ENCODE results near the gene FANK1.

Gene FANK1

GRCh38 chr10:126016156-126016805, 119.9 kb downstream of the FANK1 start:
- intact Hi-C loops (cut with DNase I; ENCODE audit: low total_unique reads), result no loop called here
- Histone ChIP-seq H3K27ac (no peak overlapping the region), H3K36me3 (peaks cover 0 to 4% (median 0%) of the 10 kb centered on the region in 3 donors), H3K4me3 (no peak overlapping the region), H3K9me3 (no peaks in the 10 kb centered on the region), H3K27me3 (no peaks in the 10 kb centered on the region), H3K4me1 (no peaks in the 10 kb centered on the region)
- no peak for TF ChIP-seq CTCF (IDR thresholded peaks at IDR 0.05)
- DNase-seq, result no peak

DNA sequence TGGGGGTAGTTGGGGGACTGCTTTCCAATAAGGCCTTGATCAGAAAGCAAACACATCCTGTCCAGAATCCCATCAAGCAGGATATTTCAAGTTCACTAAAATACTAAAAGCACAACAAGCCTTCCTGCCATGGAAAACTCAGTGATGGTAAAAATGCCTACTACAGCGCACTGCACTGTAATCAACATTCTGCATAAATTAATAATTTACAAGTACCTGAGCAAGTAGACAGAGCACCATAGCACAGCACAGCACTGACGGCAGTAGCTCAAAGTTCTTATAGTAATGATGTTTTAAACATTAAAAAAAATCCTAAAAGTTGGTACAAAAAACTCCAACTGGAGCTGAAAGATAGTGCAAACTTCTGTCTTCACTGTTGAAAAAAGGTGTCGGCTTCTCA, 120.5 kb downstream of the FANK1 start:
- no peak overlapping the region for H3K27ac ChIP-seq
- no peaks in the 10 kb centered on the region for H3K4me1 ChIP-seq
- no peak for TF ChIP-seq CTCF (IDR thresholded peaks at IDR 0.05)
- intact Hi-C loops (cut with DNase I; ENCODE audit: low total_unique reads), result no loop called here
- no peak for DNase-seq
- no peak overlapping the region for H3K4me3 ChIP-seq
- no peaks in the 10 kb centered on the region for H3K27me3 ChIP-seq
- H3K9me3 ChIP-seq, result no peaks in the 10 kb centered on the region
- H3K36me3 ChIP-seq, result peaks cover 0 to 4% (median 0%) of the 10 kb centered on the region in 3 donors

GRCh38 chr10:126017961-126018560, 121.7 kb downstream of the FANK1 start:
- TF ChIP-seq CTCF (IDR thresholded peaks at IDR 0.05), result no peak
- Histone ChIP-seq H3K27me3 (no peaks in the 10 kb centered on the region), H3K4me3 (no peak overlapping the region), H3K27ac (no peak overlapping the region), H3K4me1 (no peaks in the 10 kb centered on the region), H3K9me3 (no peaks in the 10 kb centered on the region), H3K36me3 (peaks cover 0 to 4% (median 0%) of the 10 kb centered on the region in 3 donors)
- no peak for DNase-seq
- intact Hi-C loops (cut with DNase I; ENCODE audit: low total_unique reads), result no loop called here

DNA sequence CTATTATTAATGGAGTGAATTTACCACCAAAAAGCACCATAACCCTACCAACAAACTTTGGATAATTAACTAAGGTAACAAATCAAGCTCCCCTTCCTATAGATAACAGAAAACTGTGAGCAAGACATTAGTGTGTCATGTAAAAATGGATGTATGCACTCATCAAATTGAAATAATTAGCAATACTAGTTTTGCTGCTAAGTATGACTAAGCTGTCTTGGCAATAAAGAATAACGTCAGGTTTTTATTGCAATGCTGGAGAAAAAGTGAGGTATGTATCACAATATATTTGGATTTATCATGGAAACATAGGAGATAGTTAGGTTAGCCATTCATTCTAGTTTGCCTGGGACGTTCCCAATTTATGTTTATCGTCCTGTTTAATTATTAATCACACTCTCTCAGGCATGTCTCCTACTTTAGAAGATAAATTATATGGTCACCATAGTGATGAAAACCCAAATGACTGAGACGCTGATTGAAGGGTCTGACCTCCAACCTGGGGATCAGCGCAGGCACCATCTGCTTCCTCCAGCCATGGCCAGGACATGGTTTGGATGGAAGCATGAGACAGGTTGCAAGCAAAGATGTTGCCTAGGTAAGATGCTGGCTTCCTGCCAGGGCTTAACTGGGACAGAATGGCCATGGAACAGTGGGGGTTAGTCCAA, 125.6 kb downstream of the FANK1 start:
- DNase-seq, result no peak
- Histone ChIP-seq H3K36me3 (peaks cover 0 to 4% (median 0%) of the 10 kb centered on the region in 3 donors), H3K9me3 (no peaks in the 10 kb centered on the region), H3K4me3 (no peak overlapping the region), H3K27me3 (no peaks in the 10 kb centered on the region), H3K27ac (no peak overlapping the region), H3K4me1 (no peaks in the 10 kb centered on the region)
- no peak for TF ChIP-seq CTCF (IDR thresholded peaks at IDR 0.05)
- intact Hi-C loops (cut with DNase I; ENCODE audit: low total_unique reads), result no loop called here

- H3K4me1 ChIP-seq, result no peaks in the 10 kb centered on the region
- TF ChIP-seq CTCF (IDR thresholded peaks at IDR 0.05), result no peak
- H3K27ac ChIP-seq, result no peak overlapping the region
- intact Hi-C loops (cut with DNase I; ENCODE audit: low total_unique reads), result no loop called here
- H3K4me3 ChIP-seq, result no peak overlapping the region
- DNase-seq, result no peak
- H3K36me3 ChIP-seq, result peaks cover 0 to 4% (median 0%) of the 10 kb centered on the region in 3 donors
- no peaks in the 10 kb centered on the region for H3K9me3 ChIP-seq
- no peaks in the 10 kb centered on the region for H3K27me3 ChIP-seq
Observed at GRCh38 chr10:126022841-126023240, 126.5 kb downstream of the FANK1 start.
